HUES6 (cell line): ENCODE measurements around the gene TRMT112.

ENCODE experiments used
- H3K27ac ChIP-seq: 2 replicates; pipeline ENCODE4 v1.7.0; 2013; ENCODE audit warnings: low read depth, mild to moderate bottlenecking, low read length, inconsistent platforms
- H3K27me3 ChIP-seq: 2 replicates; pipeline ENCODE4 v1.6.1; 2013; ENCODE audit warnings: low read length; ENCODE audit not compliant: control insufficient read depth, insufficient read depth
- H3K36me3 ChIP-seq: 2 replicates; pipeline ENCODE4 v1.6.1; 2013; ENCODE audit warnings: low read length; ENCODE audit not compliant: control insufficient read depth, insufficient read depth
- H3K4me1 ChIP-seq: 2 replicates; pipeline ENCODE4 v1.6.1; 2013; ENCODE audit warnings: low read length; ENCODE audit not compliant: control insufficient read depth, insufficient read depth
- H3K4me3 ChIP-seq: 2 replicates; pipeline ENCODE4 v1.5.1; 2013; ENCODE audit warnings: low read depth, low read length
- H3K9ac ChIP-seq: one replicate; pipeline ENCODE4 v1.6.1; 2013; ENCODE audit warnings: mild to moderate bottlenecking, low read length
- H3K9me3 ChIP-seq: 2 replicates; pipeline ENCODE4 v1.6.1; 2013; ENCODE audit warnings: low read depth, low read length; ENCODE audit not compliant: control insufficient read depth, insufficient read depth

TRMT112 gene

DNA sequence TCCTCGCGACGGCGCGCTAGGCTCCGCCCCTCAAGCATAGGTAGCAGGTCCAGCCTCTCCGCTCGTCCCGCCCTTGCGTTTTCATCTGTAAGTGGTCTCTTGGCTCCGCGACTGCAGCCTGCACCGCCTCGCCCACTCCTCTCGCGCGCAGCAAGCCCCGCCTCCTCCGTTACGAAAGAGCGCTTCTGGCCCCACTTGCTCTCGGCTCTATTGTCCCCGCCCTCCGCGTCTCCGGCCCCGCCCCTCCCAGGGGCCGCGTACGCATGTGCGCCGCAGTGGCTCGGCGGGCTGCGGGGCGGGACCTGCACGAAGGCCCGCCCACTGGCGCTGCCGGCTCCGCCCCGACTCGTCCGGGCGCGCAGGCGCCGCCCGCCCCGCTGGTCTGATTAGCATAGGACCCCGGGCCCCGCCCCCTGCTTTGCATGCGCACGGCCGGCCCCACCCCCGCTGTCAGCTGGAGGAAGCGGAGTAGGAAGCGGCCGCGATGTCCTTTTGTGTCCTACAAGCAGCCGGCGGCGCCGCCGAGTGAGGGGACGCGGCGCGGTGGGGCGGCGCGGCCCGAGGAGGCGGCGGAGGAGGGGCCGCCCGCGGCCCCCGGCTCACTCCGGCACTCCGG is 12.2 kb downstream of the TRMT112 start, which contains the start of gene ESRRA:
Gene ESRRA (plus strand): TSS at position 450 of the 616 bp plus-strand sequence. CDS start 1,656 bp downstream, outside the sequence.
- peak within 1 kb of the TSS; percentile 91 for H3K9ac ChIP-seq
- peaks cover 16% of the 10 kb centered on the region for H3K27me3 ChIP-seq
- H3K4me3 ChIP-seq = peak within 1 kb of the TSS; percentile 97
- H3K27ac ChIP-seq = peak within 1 kb of the TSS; percentile 90
- no peaks in the 10 kb centered on the region for H3K9me3 ChIP-seq
- H3K4me1 ChIP-seq = peaks cover 17% of the 10 kb centered on the region
- H3K36me3 ChIP-seq = peaks cover 5% of the 10 kb centered on the region; the same call in 1 of the 2 replicates

DNA sequence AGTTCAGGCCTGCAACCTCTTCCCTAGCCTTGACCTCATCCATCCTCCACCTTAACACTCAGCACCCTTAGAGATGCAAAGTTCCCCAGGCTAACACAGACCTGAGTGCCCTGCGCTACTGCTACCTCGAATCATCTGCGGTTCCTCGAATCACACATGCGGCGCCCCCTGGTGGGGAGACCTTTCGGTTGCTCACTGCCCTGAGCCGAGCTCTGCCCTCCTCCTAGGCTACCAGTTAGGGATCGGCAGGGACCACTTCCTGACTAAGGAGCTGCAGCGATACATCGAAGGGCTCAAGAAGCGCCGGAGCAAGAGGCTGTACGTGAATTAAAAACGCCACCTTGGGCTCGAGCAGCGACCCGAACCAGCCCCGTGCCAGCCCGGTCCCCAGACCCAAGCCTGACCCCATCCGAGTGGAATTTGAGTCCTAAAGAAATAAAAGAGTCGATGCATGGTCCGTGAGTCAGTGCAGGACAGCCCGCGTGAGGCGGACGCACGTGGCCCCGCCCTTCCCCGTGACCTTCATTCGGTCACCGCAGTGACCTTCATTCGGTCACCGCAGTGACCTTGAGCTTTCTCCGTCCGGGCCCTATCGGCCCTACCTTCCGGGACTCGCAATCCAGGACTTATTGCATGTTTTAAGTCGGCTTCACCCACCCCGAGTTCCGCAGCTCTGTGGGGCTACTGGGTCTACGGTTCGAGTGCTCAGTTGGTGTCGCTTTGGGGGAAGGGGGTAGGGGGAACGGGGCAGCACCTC is 12.9 kb downstream of the TRMT112 start:
- Histone ChIP-seq H3K4me1 (peaks cover 24% of the 10 kb centered on the region), H3K9ac (peak overlapping the region; percentile 91), H3K36me3 (peaks cover 5% of the 10 kb centered on the region; the same call in 1 of the 2 replicates), H3K27ac (peak overlapping the region; percentile 90), H3K27me3 (peaks cover 23% of the 10 kb centered on the region), H3K4me3 (peak overlapping the region; percentile 70), H3K9me3 (no peaks in the 10 kb centered on the region)

DNA sequence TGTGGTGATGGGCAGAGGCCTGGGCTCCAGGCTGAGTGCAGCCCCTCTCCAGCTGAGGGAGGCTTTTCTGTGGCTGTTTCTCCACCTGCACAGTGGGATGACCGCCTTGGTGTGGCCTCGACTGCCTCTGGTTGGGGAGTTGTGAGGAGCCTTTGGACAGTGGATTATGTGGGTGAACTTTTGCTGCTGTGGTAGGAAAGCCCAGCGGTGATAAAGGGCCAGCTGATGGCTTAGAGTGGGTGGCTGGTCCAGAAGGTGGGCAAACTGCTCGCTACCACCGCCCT is 13.4 kb downstream of the TRMT112 start:
- Histone ChIP-seq H3K36me3 (peaks cover 5% of the 10 kb centered on the region; the same call in 1 of the 2 replicates), H3K4me1 (peaks cover 24% of the 10 kb centered on the region), H3K9ac (no peak overlapping the region), H3K27me3 (peaks cover 28% of the 10 kb centered on the region), H3K4me3 (peak overlapping the region; percentile 70), H3K9me3 (no peaks in the 10 kb centered on the region), H3K27ac (no peak overlapping the region)

DNA sequence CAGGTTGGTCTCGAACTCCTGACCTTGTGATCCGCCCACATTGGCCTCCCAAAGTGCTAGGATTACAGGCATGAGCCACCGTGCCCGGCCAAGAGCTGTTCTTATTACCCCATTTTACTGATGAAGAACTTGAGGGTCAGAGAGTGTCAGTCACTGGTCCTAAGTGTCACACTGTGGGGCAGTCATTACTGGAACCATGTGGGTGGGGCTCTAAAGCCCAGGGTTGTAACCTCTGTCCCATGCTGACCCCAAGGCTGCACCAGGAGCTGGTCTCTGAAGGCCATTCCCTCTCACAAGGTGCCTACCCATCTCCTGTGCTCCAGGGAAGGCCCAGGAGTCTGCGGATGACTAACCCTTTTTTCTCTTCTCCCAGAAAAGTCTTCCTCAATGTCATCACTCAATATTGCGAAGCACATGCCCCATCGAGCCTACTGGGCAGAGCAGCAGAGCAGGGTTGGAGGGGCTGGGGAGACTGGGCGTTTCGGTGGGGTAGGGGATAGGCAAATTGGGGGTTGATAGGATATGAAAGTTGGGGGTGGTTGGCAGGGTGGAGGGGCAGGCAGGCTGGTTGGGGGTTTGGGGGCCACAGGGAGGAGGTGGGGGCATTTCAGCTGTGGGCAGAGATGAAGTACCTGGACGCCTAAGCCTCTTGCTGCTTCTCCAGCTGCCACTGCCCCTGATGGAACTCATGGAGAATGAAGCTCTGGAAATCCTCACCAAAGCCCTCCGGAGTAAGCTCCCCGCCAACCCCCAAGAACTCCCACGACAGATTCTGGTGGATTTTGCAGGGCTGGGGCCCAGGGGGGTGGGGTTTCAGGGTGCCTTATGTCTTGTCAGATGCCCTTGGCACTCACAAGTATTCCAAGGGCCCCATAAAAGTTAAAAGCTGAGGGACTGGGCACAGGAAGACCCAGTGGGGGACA is 14.0 kb downstream of the TRMT112 start:
- H3K4me1 ChIP-seq = peaks cover 24% of the 10 kb centered on the region
- H3K9me3 ChIP-seq = no peaks in the 10 kb centered on the region
- peaks cover 34% of the 10 kb centered on the region for H3K27me3 ChIP-seq
- peaks cover 5% of the 10 kb centered on the region; the same call in 1 of the 2 replicates for H3K36me3 ChIP-seq
- peak overlapping the region; percentile 70; the same call in 1 of the 2 replicates for H3K4me3 ChIP-seq
- H3K9ac ChIP-seq = no peak overlapping the region
- H3K27ac ChIP-seq = no peak overlapping the region

DNA sequence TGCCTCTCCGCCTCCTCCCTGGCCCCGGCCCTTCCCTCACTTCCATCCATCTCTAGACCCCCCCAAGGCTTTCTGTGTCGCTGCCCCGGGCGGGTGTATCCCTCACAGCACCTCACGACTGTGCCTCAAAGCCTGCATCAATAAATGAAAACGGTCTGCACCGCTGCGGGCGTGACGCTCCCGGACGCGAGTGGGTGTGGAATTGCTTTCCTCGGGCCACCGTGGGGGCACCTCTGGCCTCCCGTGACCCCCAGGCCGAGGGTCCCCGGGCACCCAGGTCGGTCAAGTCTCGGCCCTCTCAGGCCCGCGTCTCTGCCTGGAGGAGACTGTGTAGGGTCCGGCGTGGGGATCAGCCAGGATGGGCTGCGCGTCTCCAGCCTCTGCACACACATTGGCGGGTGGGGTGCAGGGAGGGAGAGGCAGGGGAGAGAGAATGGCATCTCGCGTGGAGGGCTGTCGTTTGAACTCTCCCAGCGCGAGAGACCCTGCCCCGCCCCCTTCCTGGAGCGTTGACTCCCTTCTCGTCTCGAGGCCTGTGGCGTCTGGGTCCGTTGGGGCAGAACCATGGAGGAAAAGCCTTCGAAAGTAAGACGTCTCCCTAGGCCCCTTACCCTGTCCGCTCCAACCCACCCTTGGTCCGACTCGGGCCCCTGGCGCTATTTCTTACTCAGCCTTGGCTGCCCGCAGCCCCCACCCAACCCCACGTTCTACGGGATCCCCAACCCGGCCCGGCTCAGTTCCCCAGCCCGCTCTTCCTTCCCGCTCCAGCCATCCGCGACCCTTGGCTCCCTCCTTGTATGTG is 17.3 kb downstream of the TRMT112 start, which contains the start of gene CATSPERZ:
Gene CATSPERZ (plus strand): TSS at position 512 of the 802 bp plus-strand sequence. CDS start 53 bp downstream, at position 565.
- Histone ChIP-seq H3K27ac (no peak within 1 kb of the TSS), H3K36me3 (no peaks in the 10 kb centered on the region), H3K4me1 (peaks cover 15% of the 10 kb centered on the region), H3K4me3 (peak within 1 kb of the TSS; percentile 50), H3K27me3 (peaks cover 67% of the 10 kb centered on the region), H3K9me3 (no peaks in the 10 kb centered on the region), H3K9ac (no peak within 1 kb of the TSS)

DNA sequence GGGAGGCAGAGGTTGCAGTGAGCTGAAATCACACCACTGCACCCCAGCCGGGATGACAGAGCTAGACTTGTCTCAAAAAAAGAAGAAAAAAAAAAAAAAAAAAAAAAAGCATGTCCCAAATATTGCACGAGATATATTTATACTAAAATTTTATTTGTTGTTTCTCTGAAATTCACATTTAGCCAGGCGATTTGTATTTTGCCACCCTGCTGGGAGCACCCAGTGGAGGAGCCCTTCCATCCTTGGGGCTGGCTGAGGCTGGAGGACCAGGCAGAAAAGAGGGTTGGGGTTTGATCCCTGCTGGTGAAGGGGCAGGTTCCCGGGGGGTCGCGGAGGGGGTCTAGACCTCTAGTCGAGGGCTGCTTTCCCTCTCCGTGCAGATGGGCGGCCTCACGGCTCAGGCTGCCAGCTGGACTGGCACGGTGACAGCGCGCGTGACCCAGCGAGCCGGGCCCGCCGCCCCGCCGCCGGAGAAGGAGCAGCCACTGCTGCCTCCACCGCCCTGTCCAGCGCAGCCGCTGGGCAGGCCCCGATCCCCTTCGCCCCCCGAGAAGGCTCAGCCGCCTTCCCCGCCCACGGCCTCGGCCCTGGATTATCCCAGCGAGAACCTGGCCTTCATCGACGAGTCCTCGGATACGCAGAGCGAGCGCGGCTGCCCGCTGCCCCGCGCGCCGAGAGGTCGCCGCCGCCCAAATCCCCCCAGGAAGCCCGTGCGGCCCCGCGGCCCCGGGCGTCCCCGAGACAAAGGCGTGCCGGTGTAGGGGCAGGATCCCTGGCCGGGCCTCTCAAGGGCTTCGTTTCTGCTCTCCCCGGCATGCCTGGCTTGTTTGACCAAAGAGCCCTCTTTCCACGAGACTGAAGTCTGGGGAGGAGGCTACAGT is 18.2 kb downstream of the TRMT112 start:
- Histone ChIP-seq H3K4me3 (peak overlapping the region; percentile 50), H3K9ac (no peak overlapping the region), H3K36me3 (no peaks in the 10 kb centered on the region), H3K27ac (no peak overlapping the region), H3K4me1 (peaks cover 15% of the 10 kb centered on the region), H3K9me3 (no peaks in the 10 kb centered on the region), H3K27me3 (peaks cover 75% of the 10 kb centered on the region)

DNA sequence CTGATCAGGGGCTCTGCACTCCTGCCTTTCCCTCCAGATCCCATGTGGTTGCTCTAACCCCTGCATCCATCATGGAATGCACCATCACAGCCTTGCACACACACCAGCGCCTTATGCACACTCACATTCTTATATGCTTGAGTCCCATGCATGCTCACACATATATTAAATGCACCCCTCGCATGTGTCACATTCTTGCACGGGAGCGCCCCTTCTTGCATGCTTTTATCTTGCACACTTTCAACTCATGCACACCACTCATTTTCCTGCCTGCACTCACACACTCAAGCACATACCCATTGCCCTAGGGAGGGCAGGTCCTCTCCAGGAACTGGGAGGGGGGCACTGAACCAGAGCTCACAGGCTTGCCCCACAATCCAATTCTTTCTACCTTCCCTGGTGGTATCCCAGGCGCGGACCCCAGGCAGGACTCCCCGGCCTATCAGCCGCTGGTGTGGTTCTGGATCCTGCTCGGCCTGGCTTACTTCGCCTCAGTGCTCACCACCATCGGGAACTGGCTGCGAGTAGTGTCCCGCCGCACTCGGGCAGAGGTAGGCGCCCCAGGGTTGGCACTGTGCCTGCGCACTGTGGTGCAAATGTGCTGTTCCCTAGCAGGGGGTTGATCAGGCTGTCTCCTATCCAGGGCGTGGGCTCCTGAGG is 19.5 kb downstream of the TRMT112 start:
- Histone ChIP-seq H3K9ac (no peak overlapping the region), H3K4me1 (peaks cover 11% of the 10 kb centered on the region), H3K9me3 (no peaks in the 10 kb centered on the region), H3K27ac (no peak overlapping the region), H3K27me3 (peaks cover 89% of the 10 kb centered on the region), H3K36me3 (no peaks in the 10 kb centered on the region), H3K4me3 (no peak overlapping the region)

DNA sequence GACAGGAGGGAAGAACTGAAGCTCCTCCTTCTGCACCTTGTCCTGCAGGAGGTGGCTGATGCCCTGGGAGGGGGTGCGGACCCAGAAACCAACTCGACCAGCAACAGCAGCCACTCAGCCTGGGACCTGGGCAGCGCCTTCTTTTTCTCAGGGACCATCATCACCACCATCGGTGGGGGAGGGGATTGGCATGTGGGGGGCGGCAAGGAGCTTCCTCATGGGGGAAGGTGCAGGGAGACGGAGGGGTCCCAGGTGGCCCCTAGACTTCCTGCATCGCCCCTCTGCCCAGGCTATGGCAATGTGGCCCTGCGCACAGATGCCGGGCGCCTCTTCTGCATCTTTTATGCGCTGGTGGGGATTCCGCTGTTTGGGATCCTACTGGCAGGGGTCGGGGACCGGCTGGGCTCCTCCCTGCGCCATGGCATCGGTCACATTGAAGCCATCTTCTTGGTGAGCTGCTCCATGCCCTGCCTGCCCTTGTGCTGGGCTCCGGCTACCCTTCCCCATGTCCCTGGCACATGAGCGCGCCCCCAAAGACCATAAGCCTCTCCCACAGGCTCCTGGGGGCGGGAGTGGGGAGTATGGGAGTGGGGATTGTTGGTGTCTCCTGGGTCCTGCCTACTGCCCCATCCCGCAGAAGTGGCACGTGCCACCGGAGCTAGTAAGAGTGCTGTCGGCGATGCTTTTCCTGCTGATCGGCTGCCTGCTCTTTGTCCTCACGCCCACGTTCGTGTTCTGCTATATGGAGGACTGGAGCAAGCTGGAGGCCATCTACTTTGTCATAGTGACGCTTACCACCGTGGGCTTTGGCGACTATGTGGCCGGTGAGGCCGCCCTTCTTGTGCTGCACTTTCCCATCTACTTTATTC is 20.3 kb downstream of the TRMT112 start:
- Histone ChIP-seq H3K4me3 (no peak overlapping the region), H3K4me1 (peaks cover 11% of the 10 kb centered on the region), H3K9ac (no peak overlapping the region), H3K27ac (no peak overlapping the region), H3K36me3 (no peaks in the 10 kb centered on the region), H3K27me3 (peaks cover 97% of the 10 kb centered on the region), H3K9me3 (no peaks in the 10 kb centered on the region)

DNA sequence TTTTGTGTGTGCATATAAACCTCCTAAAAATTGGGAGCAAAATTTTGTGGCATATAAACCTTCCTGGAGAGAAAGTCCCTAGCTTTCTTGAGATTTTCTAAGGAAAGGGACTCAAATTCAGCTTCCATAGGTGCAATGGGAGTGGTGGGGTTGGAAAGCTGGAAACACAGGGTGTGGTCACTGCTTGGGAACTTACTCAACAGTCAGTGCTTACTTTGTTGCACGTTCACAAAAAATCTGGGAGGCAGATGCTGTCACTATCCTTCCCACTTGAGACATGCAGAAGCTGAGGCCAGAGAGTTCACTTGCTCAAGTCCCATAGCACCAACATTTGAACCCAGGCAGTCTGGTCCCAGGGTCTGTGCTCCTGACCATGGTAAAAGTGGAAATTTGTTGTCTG is 21.1 kb downstream of the TRMT112 start:
- Histone ChIP-seq H3K27ac (no peak overlapping the region), H3K4me3 (no peak overlapping the region), H3K4me1 (peaks cover 11% of the 10 kb centered on the region), H3K9ac (no peak overlapping the region), H3K36me3 (no peaks in the 10 kb centered on the region), H3K27me3 (peaks cover 98% of the 10 kb centered on the region), H3K9me3 (no peaks in the 10 kb centered on the region)
